Measurements from ENCODE around the gene PPP2R5C.

GRCh38 chr14:101729382-101729781, 32.1 kb upstream of the PPP2R5C start:
- TF ChIP-seq CTCF (IDR thresholded peaks at IDR 0.05) (no peak), POLR2AphosphoS5 (IDR thresholded peaks at IDR 0.05) (no peak)

All from upper lobe of left lung (tissue), 4 donors.